Measurements from ENCODE around the gene ELOA.

Gene ELOA

GRCh38 chr1:23805025-23805424 lies 61.8 kb downstream of the ELOA start:
- H4K8ac ChIP-seq (ENCODE audit: low read length), result no peak overlapping the region
- H3K27me3 ChIP-seq (ENCODE audit: control insufficient read depth in 1 of 2, insufficient read depth in 1 of 2, low read length in 2 of 2), result no peaks in the 10 kb centered on the region
- H3K4me2 ChIP-seq (ENCODE audit: low read length, poor library complexity, severe bottlenecking), result no peak overlapping the region
- no peaks in the 10 kb centered on the region for H3K9me3 ChIP-seq (ENCODE audit: control insufficient read depth, low read length)
- H2BK12ac ChIP-seq (ENCODE audit: low read length in 2 of 2), result no peak overlapping the region
- H2AFZ ChIP-seq (ENCODE audit: low read depth, low read length), result no peak overlapping the region
- H3K4me1 ChIP-seq (ENCODE audit: control insufficient read depth, insufficient read depth, low read depth, low read length), result peaks cover 2% of the 10 kb centered on the region
- no peak overlapping the region for H2BK5ac ChIP-seq (ENCODE audit: low read depth, low read length, poor library complexity, severe bottlenecking)
- DNase-seq, result no peak
- no peak overlapping the region for H3K14ac ChIP-seq (ENCODE audit: low read length in 2 of 2)
- no peak overlapping the region for H2BK15ac ChIP-seq (ENCODE audit: low read depth, poor library complexity, severe bottlenecking)
- H3K9ac ChIP-seq (ENCODE audit: low read length), result no peak overlapping the region
- no peak overlapping the region for H2BK120ac ChIP-seq (ENCODE audit: low read depth, low read length)
- H3K27ac ChIP-seq (ENCODE audit: low read length, poor library complexity, severe bottlenecking), result no peak overlapping the region
- H3K4me3 ChIP-seq (ENCODE audit: insufficient read depth in 1 of 2, low read depth in 1 of 2, low read length in 2 of 2), result no peak overlapping the region
- no peak overlapping the region for H3K18ac ChIP-seq (ENCODE audit: low read depth in 1 of 2, low read length in 2 of 2)
- 96% methylated on average over 2 of the region's 2 CpGs for WGBS
- H4K91ac ChIP-seq (ENCODE audit: low read length), result no peak overlapping the region
- H3K23ac ChIP-seq (ENCODE audit: low read length in 2 of 2), result no peak overlapping the region
- H3K36me3 ChIP-seq (ENCODE audit: control insufficient read depth in 1 of 2, insufficient read depth in 2 of 2, low read depth in 1 of 2, low read length in 2 of 2), result peaks cover 38 to 47% of the 10 kb centered on the region in 2 experiments
- H3K4ac ChIP-seq (ENCODE audit: low read depth in 1 of 2, low read length in 2 of 2), result no peak overlapping the region
- peaks cover 2% of the 10 kb centered on the region for H3K79me1 ChIP-seq (replicated peaks; ENCODE audit: low read length, poor library complexity, severe bottlenecking)
- H2AK5ac ChIP-seq (ENCODE audit: low read length, severe bottlenecking), result no peak overlapping the region

GRCh38 chr1:23806280-23806679 lies 63.0 kb downstream of the ELOA start:
- Histone ChIP-seq H3K27ac (ENCODE audit: low read length, poor library complexity, severe bottlenecking) (no peak overlapping the region), H4K91ac (ENCODE audit: low read length) (no peak overlapping the region), H3K4me1 (ENCODE audit: control insufficient read depth, insufficient read depth, low read depth, low read length) (peaks cover 2% of the 10 kb centered on the region), H3K9ac (ENCODE audit: low read length) (no peak overlapping the region), H3K36me3 (ENCODE audit: control insufficient read depth in 1 of 2, insufficient read depth in 2 of 2, low read depth in 1 of 2, low read length in 2 of 2) (peaks cover 44 to 55% of the 10 kb centered on the region in 2 experiments), H3K4me2 (ENCODE audit: low read length, poor library complexity, severe bottlenecking) (no peak overlapping the region), H3K9me3 (ENCODE audit: control insufficient read depth, low read length) (no peaks in the 10 kb centered on the region), H2BK5ac (ENCODE audit: low read depth, low read length, poor library complexity, severe bottlenecking) (no peak overlapping the region), H3K27me3 (ENCODE audit: control insufficient read depth in 1 of 2, insufficient read depth in 1 of 2, low read length in 2 of 2) (no peaks in the 10 kb centered on the region), H2BK15ac (ENCODE audit: low read depth, poor library complexity, severe bottlenecking) (no peak overlapping the region), H2BK12ac (ENCODE audit: low read length in 2 of 2) (no peak overlapping the region), H3K4me3 (ENCODE audit: insufficient read depth in 1 of 2, low read depth in 1 of 2, low read length in 2 of 2) (no peak overlapping the region), H3K14ac (ENCODE audit: low read length in 2 of 2) (no peak overlapping the region), H3K79me1 (replicated peaks; ENCODE audit: low read length, poor library complexity, severe bottlenecking) (peaks cover 1% of the 10 kb centered on the region), H4K8ac (ENCODE audit: low read length) (no peak overlapping the region), H2AFZ (ENCODE audit: low read depth, low read length) (no peak overlapping the region), H2BK120ac (ENCODE audit: low read depth, low read length) (no peak overlapping the region), H3K23ac (ENCODE audit: low read length in 2 of 2) (no peak overlapping the region), H3K4ac (ENCODE audit: low read depth in 1 of 2, low read length in 2 of 2) (no peak overlapping the region), H2AK5ac (ENCODE audit: low read length, severe bottlenecking) (no peak overlapping the region), H3K18ac (ENCODE audit: low read depth in 1 of 2, low read length in 2 of 2) (no peak overlapping the region)
- 97% methylated on average over 6 of the region's 6 CpGs for WGBS
- DNase-seq, result no peak

GRCh38 chr1:23807453-23807852 lies 64.2 kb downstream of the ELOA start:
- Histone ChIP-seq H3K79me1 (replicated peaks; ENCODE audit: low read length, poor library complexity, severe bottlenecking) (no peaks in the 10 kb centered on the region), H3K4me1 (ENCODE audit: control insufficient read depth, insufficient read depth, low read depth, low read length) (no peaks in the 10 kb centered on the region), H3K27me3 (ENCODE audit: control insufficient read depth in 1 of 2, insufficient read depth in 1 of 2, low read length in 2 of 2) (no peaks in the 10 kb centered on the region), H2BK120ac (ENCODE audit: low read depth, low read length) (no peak overlapping the region), H3K36me3 (ENCODE audit: control insufficient read depth in 1 of 2, insufficient read depth in 2 of 2, low read depth in 1 of 2, low read length in 2 of 2) (peaks cover 44 to 64% of the 10 kb centered on the region in 2 experiments), H3K23ac (ENCODE audit: low read length in 2 of 2) (no peak overlapping the region), H3K4me2 (ENCODE audit: low read length, poor library complexity, severe bottlenecking) (no peak overlapping the region), H3K4me3 (ENCODE audit: insufficient read depth in 1 of 2, low read depth in 1 of 2, low read length in 2 of 2) (no peak overlapping the region), H4K8ac (ENCODE audit: low read length) (no peak overlapping the region), H4K91ac (ENCODE audit: low read length) (no peak overlapping the region), H2BK5ac (ENCODE audit: low read depth, low read length, poor library complexity, severe bottlenecking) (no peak overlapping the region), H2AFZ (ENCODE audit: low read depth, low read length) (no peak overlapping the region), H3K4ac (ENCODE audit: low read depth in 1 of 2, low read length in 2 of 2) (no peak overlapping the region), H3K27ac (ENCODE audit: low read length, poor library complexity, severe bottlenecking) (no peak overlapping the region), H3K18ac (ENCODE audit: low read depth in 1 of 2, low read length in 2 of 2) (no peak overlapping the region), H3K14ac (ENCODE audit: low read length in 2 of 2) (no peak overlapping the region), H2AK5ac (ENCODE audit: low read length, severe bottlenecking) (no peak overlapping the region), H3K9ac (ENCODE audit: low read length) (no peak overlapping the region), H2BK12ac (ENCODE audit: low read length in 2 of 2) (no peak overlapping the region), H2BK15ac (ENCODE audit: low read depth, poor library complexity, severe bottlenecking) (no peak overlapping the region), H3K9me3 (ENCODE audit: control insufficient read depth, low read length) (no peaks in the 10 kb centered on the region)
- WGBS, result 85% methylated on average over 3 of the region's 3 CpGs
- DNase-seq, result no peak

GRCh38 chr1:23809751-23810171 lies 66.5 kb downstream of the ELOA start:
- no peak overlapping the region for H3K4me3 ChIP-seq (ENCODE audit: insufficient read depth in 1 of 2, low read depth in 1 of 2, low read length in 2 of 2)
- no peak overlapping the region for H3K4ac ChIP-seq (ENCODE audit: low read depth in 1 of 2, low read length in 2 of 2)
- WGBS, result 39% methylated on average over 6 of the region's 6 CpGs

More at GRCh38 chr1:23809751-23810171, 66.5 kb downstream of the ELOA start:
- no peak overlapping the region for H2AFZ ChIP-seq (ENCODE audit: low read depth, low read length)
- peak; percentile 71 for DNase-seq
- no peak overlapping the region for H2BK15ac ChIP-seq (ENCODE audit: low read depth, poor library complexity, severe bottlenecking)
- no peaks in the 10 kb centered on the region for H3K27me3 ChIP-seq (ENCODE audit: control insufficient read depth in 1 of 2, insufficient read depth in 1 of 2, low read length in 2 of 2)
- H3K9ac ChIP-seq (ENCODE audit: low read length), result peak overlapping the region; percentile 38
- no peaks in the 10 kb centered on the region for H3K79me1 ChIP-seq (replicated peaks; ENCODE audit: low read length, poor library complexity, severe bottlenecking)
- H3K36me3 ChIP-seq (ENCODE audit: control insufficient read depth in 1 of 2, insufficient read depth in 2 of 2, low read depth in 1 of 2, low read length in 2 of 2), result peaks cover 49 to 64% of the 10 kb centered on the region in 2 experiments
- no peak overlapping the region for H3K23ac ChIP-seq (ENCODE audit: low read length in 2 of 2)
- no peak overlapping the region for H4K91ac ChIP-seq (ENCODE audit: low read length)
- H3K27ac ChIP-seq (ENCODE audit: low read length, poor library complexity, severe bottlenecking), result no peak overlapping the region
- H3K14ac ChIP-seq (ENCODE audit: low read length in 2 of 2), result no peak overlapping the region
- no peak overlapping the region for H3K18ac ChIP-seq (ENCODE audit: low read depth in 1 of 2, low read length in 2 of 2)
- H4K8ac ChIP-seq (ENCODE audit: low read length), result peak overlapping the region; percentile 53
- H3K4me1 ChIP-seq (ENCODE audit: control insufficient read depth, insufficient read depth, low read depth, low read length), result no peaks in the 10 kb centered on the region
- H2BK120ac ChIP-seq (ENCODE audit: low read depth, low read length), result no peak overlapping the region
- no peaks in the 10 kb centered on the region for H3K9me3 ChIP-seq (ENCODE audit: control insufficient read depth, low read length)
- H2BK5ac ChIP-seq (ENCODE audit: low read depth, low read length, poor library complexity, severe bottlenecking), result no peak overlapping the region
- no peak overlapping the region for H2BK12ac ChIP-seq (ENCODE audit: low read length in 2 of 2)
- H3K4me2 ChIP-seq (ENCODE audit: low read length, poor library complexity, severe bottlenecking), result no peak overlapping the region
- H2AK5ac ChIP-seq (ENCODE audit: low read length, severe bottlenecking), result no peak overlapping the region
